ENCODE results near the gene LRP8. TPM values are rescaled to one million over a fixed set of nuclear protein-coding genes. Genes with fewer than 3 reads are reported as not detected.

Gene LRP8
- total and polyA plus RNA-seq, 2 experiments from 2014 or later = 1.3 to 8.9 TPM

- H2AFZ ChIP-seq = no peak overlapping the region
- in situ Hi-C loops (cut with MboI) = no loop called here
- H3K36me3 ChIP-seq (ENCODE audit: low read depth) = no peaks in the 10 kb centered on the region
- no peak overlapping the region for H3K9ac ChIP-seq
- TF ChIP-seq EZH2 (IDR thresholded peaks at IDR 0.05; ENCODE audit: insufficient read depth, poor library complexity, severe bottlenecking) (no peak), EZH2phosphoT487 (IDR thresholded peaks at IDR 0.05; ENCODE audit: insufficient read depth, low read depth) (no peak)
- H4K20me1 ChIP-seq (ENCODE audit: insufficient read depth) = no peaks in the 10 kb centered on the region
- peaks cover 20% of the 10 kb centered on the region; the same call in 1 of the 2 replicates for H3K27me3 ChIP-seq (replicated peaks; ENCODE audit: insufficient read depth)
- H3F3A ChIP-seq (ENCODE audit: insufficient read depth) = no peaks in the 10 kb centered on the region
- H3K9me3 ChIP-seq (ENCODE audit: low read depth) = no peaks in the 10 kb centered on the region
- WGBS, 2 experiments (ENCODE audit: low coverage in 1 of 2, low lambda C conversion rate in 2 of 2, missing lambda C conversion rate in 2 of 2) = 73 to 83% methylated on average over 1 of the region's 1 CpG
- no peaks in the 10 kb centered on the region for H3K4me1 ChIP-seq (ENCODE audit: insufficient read depth)
- H3K27ac ChIP-seq = no peak overlapping the region
- no peaks in the 10 kb centered on the region for H3K9me2 ChIP-seq (ENCODE audit: insufficient read depth)
- no peaks in the 10 kb centered on the region for H3K79me2 ChIP-seq (ENCODE audit: insufficient read depth)
- no peak overlapping the region for H3K4me3 ChIP-seq
- H3K4me2 ChIP-seq (ENCODE audit: unreplicated experiment) = no peak overlapping the region
- no peak for DNase-seq
Measured at GRCh38 chr1:53335661-53336060, 7.8 kb upstream of the LRP8 start.

GRCh38 chr1:53334781-53335180 is 6.9 kb upstream of the LRP8 start:
- Histone ChIP-seq H3F3A (ENCODE audit: insufficient read depth) (no peaks in the 10 kb centered on the region), H3K9me3 (ENCODE audit: low read depth) (no peaks in the 10 kb centered on the region), H3K9ac (no peak overlapping the region), H2AFZ (no peak overlapping the region), H3K4me3 (no peak overlapping the region), H3K9me2 (ENCODE audit: insufficient read depth) (no peaks in the 10 kb centered on the region), H3K36me3 (ENCODE audit: low read depth) (no peaks in the 10 kb centered on the region), H3K4me2 (ENCODE audit: unreplicated experiment) (no peak overlapping the region), H3K27me3 (replicated peaks; ENCODE audit: insufficient read depth) (peaks cover 20% of the 10 kb centered on the region; the same call in 1 of the 2 replicates), H3K4me1 (ENCODE audit: insufficient read depth) (no peaks in the 10 kb centered on the region), H3K79me2 (ENCODE audit: insufficient read depth) (no peaks in the 10 kb centered on the region), H3K27ac (no peak overlapping the region), H4K20me1 (ENCODE audit: insufficient read depth) (no peaks in the 10 kb centered on the region)
- in situ Hi-C loops (cut with MboI) = no loop called here
- DNase-seq = no peak
- no peak for TF ChIP-seq EZH2phosphoT487 (IDR thresholded peaks at IDR 0.05; ENCODE audit: insufficient read depth, low read depth)
- no peak for TF ChIP-seq EZH2 (IDR thresholded peaks at IDR 0.05; ENCODE audit: insufficient read depth, poor library complexity, severe bottlenecking)
- 60% methylated on average over 9 of the region's 9 CpGs for WGBS, 2 experiments (ENCODE audit: low coverage in 1 of 2, low lambda C conversion rate in 2 of 2, missing lambda C conversion rate in 2 of 2)

GRCh38 chr1:53334312-53334711 is 6.4 kb upstream of the LRP8 start:
- Histone ChIP-seq H4K20me1 (ENCODE audit: insufficient read depth) (no peaks in the 10 kb centered on the region), H3K9me3 (ENCODE audit: low read depth) (no peaks in the 10 kb centered on the region), H3F3A (ENCODE audit: insufficient read depth) (no peaks in the 10 kb centered on the region), H3K79me2 (ENCODE audit: insufficient read depth) (no peaks in the 10 kb centered on the region), H3K4me3 (no peak overlapping the region), H3K9ac (no peak overlapping the region), H3K36me3 (ENCODE audit: low read depth) (no peaks in the 10 kb centered on the region), H3K27me3 (replicated peaks; ENCODE audit: insufficient read depth) (peaks cover 20% of the 10 kb centered on the region; the same call in 1 of the 2 replicates), H3K4me2 (ENCODE audit: unreplicated experiment) (no peak overlapping the region), H3K4me1 (ENCODE audit: insufficient read depth) (no peaks in the 10 kb centered on the region), H3K27ac (no peak overlapping the region), H2AFZ (no peak overlapping the region), H3K9me2 (ENCODE audit: insufficient read depth) (no peaks in the 10 kb centered on the region)
- TF ChIP-seq EZH2phosphoT487 (IDR thresholded peaks at IDR 0.05; ENCODE audit: insufficient read depth, low read depth) (no peak), EZH2 (IDR thresholded peaks at IDR 0.05; ENCODE audit: insufficient read depth, poor library complexity, severe bottlenecking) (no peak)
- DNase-seq = no peak
- WGBS, 2 experiments (ENCODE audit: low coverage in 1 of 2, low lambda C conversion rate in 2 of 2, missing lambda C conversion rate in 2 of 2) = 49 to 67% methylated on average over 2 of the region's 2 CpGs
- in situ Hi-C loops (cut with MboI) = no loop called here

GRCh38 chr1:53332833-53333232 is 5.0 kb upstream of the LRP8 start:
- in situ Hi-C loops (cut with MboI) = no loop called here
- 15 to 22% methylated on average over 3 of the region's 3 CpGs for WGBS, 2 experiments (ENCODE audit: low coverage in 1 of 2, low lambda C conversion rate in 2 of 2, missing lambda C conversion rate in 2 of 2)
- Histone ChIP-seq H2AFZ (no peak overlapping the region), H3K4me2 (ENCODE audit: unreplicated experiment) (no peak overlapping the region), H3K4me3 (no peak overlapping the region), H3K79me2 (ENCODE audit: insufficient read depth) (no peaks in the 10 kb centered on the region), H3K4me1 (ENCODE audit: insufficient read depth) (no peaks in the 10 kb centered on the region), H3K9me2 (ENCODE audit: insufficient read depth) (no peaks in the 10 kb centered on the region), H3F3A (ENCODE audit: insufficient read depth) (no peaks in the 10 kb centered on the region), H3K27ac (no peak overlapping the region), H3K27me3 (replicated peaks; ENCODE audit: insufficient read depth) (peaks cover 13% of the 10 kb centered on the region; the same call in 1 of the 2 replicates), H3K36me3 (ENCODE audit: low read depth) (no peaks in the 10 kb centered on the region), H3K9ac (no peak overlapping the region), H3K9me3 (ENCODE audit: low read depth) (no peaks in the 10 kb centered on the region), H4K20me1 (ENCODE audit: insufficient read depth) (no peaks in the 10 kb centered on the region)
- no peak for TF ChIP-seq EZH2phosphoT487 (IDR thresholded peaks at IDR 0.05; ENCODE audit: insufficient read depth, low read depth)
- no peak for DNase-seq

- in situ Hi-C loops (cut with MboI) = no loop called here
- Histone ChIP-seq H3F3A (ENCODE audit: insufficient read depth) (no peaks in the 10 kb centered on the region), H3K79me2 (ENCODE audit: insufficient read depth) (no peaks in the 10 kb centered on the region), H3K27ac (no peak overlapping the region), H2AFZ (no peak overlapping the region), H3K4me2 (ENCODE audit: unreplicated experiment) (no peak overlapping the region), H3K9ac (no peak overlapping the region), H3K36me3 (ENCODE audit: low read depth) (no peaks in the 10 kb centered on the region), H3K27me3 (replicated peaks; ENCODE audit: insufficient read depth) (0 out of 2 replicates have a peak, but pooled peaks cover 9% of the 10 kb centered on the region), H3K9me3 (ENCODE audit: low read depth) (no peaks in the 10 kb centered on the region), H3K4me3 (no peak overlapping the region), H3K4me1 (ENCODE audit: insufficient read depth) (no peaks in the 10 kb centered on the region), H4K20me1 (ENCODE audit: insufficient read depth) (no peaks in the 10 kb centered on the region), H3K9me2 (ENCODE audit: insufficient read depth) (no peaks in the 10 kb centered on the region)
- DNase-seq = no peak
- TF ChIP-seq EZH2 (IDR thresholded peaks at IDR 0.05; ENCODE audit: insufficient read depth, poor library complexity, severe bottlenecking) (no peak), EZH2phosphoT487 (IDR thresholded peaks at IDR 0.05; ENCODE audit: insufficient read depth, low read depth) (no peak)
- WGBS, 2 experiments (ENCODE audit: low coverage in 1 of 2, low lambda C conversion rate in 2 of 2, missing lambda C conversion rate in 2 of 2) = 57 to 65% methylated on average over 3 of the region's 3 CpGs
Measured at GRCh38 chr1:53332186-53332564, 4.3 kb upstream of the LRP8 start.

Measured in GM23248 (cell line).